ENCODE data around the gene OOSP3. TPM values are rescaled to one million over a fixed set of nuclear protein-coding genes. Genes with fewer than 3 reads are reported as not detected.

Gene OOSP3
- total RNA-seq, 2 experiments from 2014 or later = not detected

DNA sequence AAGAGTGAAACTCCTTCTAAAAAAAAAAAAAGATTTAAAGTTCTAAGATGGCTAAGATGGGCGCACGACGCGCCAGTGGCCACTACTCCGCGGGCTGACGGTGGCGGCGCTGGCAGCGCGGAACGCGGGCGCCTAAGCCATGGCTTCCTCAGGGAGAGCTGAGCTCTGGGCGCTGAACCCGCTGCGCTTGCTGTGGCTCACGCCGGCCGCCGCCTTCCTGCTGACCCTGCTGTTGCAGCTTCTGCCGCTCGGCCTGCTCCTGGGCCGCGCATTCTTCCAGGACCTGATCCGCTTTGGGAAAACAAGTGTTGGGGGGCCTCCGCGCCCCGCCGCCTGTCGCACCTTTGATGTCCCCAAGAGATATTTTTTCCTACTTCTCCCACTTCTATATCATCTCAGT lies 19.5 kb downstream of the OOSP3 start:
- ATAC-seq (ENCODE audit: poor library complexity) (no peak), DNase-seq (no peak)
- Mint-ChIP-seq H3K36me3 (ENCODE audit: low read depth) (no peaks in the 10 kb centered on the region), H3K27ac (no peak overlapping the region), H3K27me3 (peaks cover 21% of the 10 kb centered on the region), H3K4me1 (ENCODE audit: low read depth) (no peaks in the 10 kb centered on the region), H3K4me3 (no peak overlapping the region), H3K9me3 (no peaks in the 10 kb centered on the region)
- TF ChIP-seq, protein P1, sequence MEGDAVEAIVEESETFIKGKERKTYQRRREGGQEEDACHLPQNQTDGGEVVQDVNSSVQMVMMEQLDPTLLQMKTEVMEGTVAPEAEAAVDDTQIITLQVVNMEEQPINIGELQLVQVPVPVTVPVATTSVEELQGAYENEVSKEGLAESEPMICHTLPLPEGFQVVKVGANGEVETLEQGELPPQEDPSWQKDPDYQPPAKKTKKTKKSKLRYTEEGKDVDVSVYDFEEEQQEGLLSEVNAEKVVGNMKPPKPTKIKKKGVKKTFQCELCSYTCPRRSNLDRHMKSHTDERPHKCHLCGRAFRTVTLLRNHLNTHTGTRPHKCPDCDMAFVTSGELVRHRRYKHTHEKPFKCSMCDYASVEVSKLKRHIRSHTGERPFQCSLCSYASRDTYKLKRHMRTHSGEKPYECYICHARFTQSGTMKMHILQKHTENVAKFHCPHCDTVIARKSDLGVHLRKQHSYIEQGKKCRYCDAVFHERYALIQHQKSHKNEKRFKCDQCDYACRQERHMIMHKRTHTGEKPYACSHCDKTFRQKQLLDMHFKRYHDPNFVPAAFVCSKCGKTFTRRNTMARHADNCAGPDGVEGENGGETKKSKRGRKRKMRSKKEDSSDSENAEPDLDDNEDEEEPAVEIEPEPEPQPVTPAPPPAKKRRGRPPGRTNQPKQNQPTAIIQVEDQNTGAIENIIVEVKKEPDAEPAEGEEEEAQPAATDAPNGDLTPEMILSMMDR (IDR thresholded peaks at IDR 0.05) = no peak
- H3K4me1 ChIP-seq (ENCODE audit: insufficient read depth, low read length) = no peaks in the 10 kb centered on the region
- ChIA-PET POLR2A (no interaction called here), CTCF (no interaction called here)
- no peak overlapping the region for H3K4me3 ChIP-seq (ENCODE audit: low read length)
- intact Hi-C loops (cut with DNase I, micrococcal nuclease) = no loop called here
- H3K27ac ChIP-seq (ENCODE audit: low read depth in 1 of 2, low read length in 2 of 2) = no peak overlapping the region
- H3K27me3 ChIP-seq (ENCODE audit: control insufficient read depth in 1 of 2, insufficient read depth in 2 of 2, low read length in 2 of 2) = no peaks in the 10 kb centered on the region
- H3K9me3 ChIP-seq (ENCODE audit: control insufficient read depth in 1 of 2, insufficient read depth in 1 of 2, low read length in 2 of 2) = peaks cover 0 to 6% of the 10 kb centered on the region in 2 experiments
- H3K36me3 ChIP-seq (ENCODE audit: insufficient read depth, low read length) = no peaks in the 10 kb centered on the region

GRCh38 chr11:59898650-59899049 lies 20.1 kb downstream of the OOSP3 start:
- intact Hi-C loops (cut with DNase I, micrococcal nuclease) = no loop called here
- ChIA-PET POLR2A (no interaction called here), CTCF (no interaction called here)
- H3K27me3 ChIP-seq (ENCODE audit: control insufficient read depth in 1 of 2, insufficient read depth in 2 of 2, low read length in 2 of 2) = no peaks in the 10 kb centered on the region
- H3K4me1 Mint-ChIP-seq (ENCODE audit: low read depth) = no peaks in the 10 kb centered on the region
- no peak overlapping the region for H3K4me3 ChIP-seq (ENCODE audit: low read length)
- DNase-seq = no peak
- peaks cover 0 to 6% of the 10 kb centered on the region in 2 experiments for H3K9me3 ChIP-seq (ENCODE audit: control insufficient read depth in 1 of 2, insufficient read depth in 1 of 2, low read length in 2 of 2)
- no peaks in the 10 kb centered on the region for H3K36me3 ChIP-seq (ENCODE audit: insufficient read depth, low read length)
- H3K9me3 Mint-ChIP-seq = no peaks in the 10 kb centered on the region
- H3K27me3 Mint-ChIP-seq = peaks cover 18% of the 10 kb centered on the region
- H3K4me1 ChIP-seq (ENCODE audit: insufficient read depth, low read length) = no peaks in the 10 kb centered on the region
- H3K4me3 Mint-ChIP-seq = no peak overlapping the region
- TF ChIP-seq, protein P1 (IDR thresholded peaks at IDR 0.05) = no peak
- no peak overlapping the region for H3K27ac ChIP-seq (ENCODE audit: low read depth in 1 of 2, low read length in 2 of 2)
- no peaks in the 10 kb centered on the region for H3K36me3 Mint-ChIP-seq (ENCODE audit: low read depth)
- no peak overlapping the region for H3K27ac Mint-ChIP-seq
- ATAC-seq (ENCODE audit: poor library complexity) = no peak

- TF ChIP-seq, protein P1 (IDR thresholded peaks at IDR 0.05) = no peak
- Histone ChIP-seq H3K36me3 (ENCODE audit: insufficient read depth, low read length) (no peaks in the 10 kb centered on the region), H3K9me3 (ENCODE audit: control insufficient read depth in 1 of 2, insufficient read depth in 1 of 2, low read length in 2 of 2) (peaks cover 0 to 6% of the 10 kb centered on the region in 2 experiments), H3K27me3 (ENCODE audit: control insufficient read depth in 1 of 2, insufficient read depth in 2 of 2, low read length in 2 of 2) (no peaks in the 10 kb centered on the region), H3K4me3 (ENCODE audit: low read length) (no peak overlapping the region), H3K4me1 (ENCODE audit: insufficient read depth, low read length) (no peaks in the 10 kb centered on the region), H3K27ac (ENCODE audit: low read depth in 1 of 2, low read length in 2 of 2) (no peak overlapping the region)
- ChIA-PET POLR2A (no interaction called here), CTCF (no interaction called here)
- DNase-seq (no peak), ATAC-seq (ENCODE audit: poor library complexity) (no peak)
- H3K27ac Mint-ChIP-seq = no peak overlapping the region
- no peak overlapping the region for H3K4me3 Mint-ChIP-seq
- no peaks in the 10 kb centered on the region for H3K36me3 Mint-ChIP-seq (ENCODE audit: low read depth)
- no peaks in the 10 kb centered on the region for H3K4me1 Mint-ChIP-seq (ENCODE audit: low read depth)
- H3K27me3 Mint-ChIP-seq = peaks cover 17% of the 10 kb centered on the region
- intact Hi-C loops (cut with DNase I, micrococcal nuclease) = no loop called here
- no peaks in the 10 kb centered on the region for H3K9me3 Mint-ChIP-seq
Observed at GRCh38 chr11:59899532-59899931, 20.9 kb downstream of the OOSP3 start.
